IPS-20b (cell line): ENCODE data around the gene CETN2.
"Not testable (repeated sequence)": the region's sequence is repeated elsewhere in the genome, so short reads cannot be mapped to it uniquely, and the experiment has no call there.

Source experiments
- H3K27ac ChIP-seq: one replicate; pipeline ENCODE4 v1.5.1; 2013; ENCODE audit warnings: low read length
- H3K27me3 ChIP-seq: 2 replicates; pipeline ENCODE4 v1.6.1; 2013; ENCODE audit warnings: mild to moderate bottlenecking, low read length, inconsistent platforms; ENCODE audit not compliant: insufficient read depth
- H3K36me3 ChIP-seq: 2 replicates; pipeline ENCODE4 v1.6.1; 2013; ENCODE audit warnings: low read depth, mild to moderate bottlenecking, inconsistent platforms, low read length, moderate library complexity; ENCODE audit not compliant: insufficient read depth
- H3K4me1 ChIP-seq: 2 replicates; pipeline ENCODE4 v1.6.1; 2013; ENCODE audit warnings: mild to moderate bottlenecking, control low read depth, inconsistent platforms, low read length, moderate library complexity; ENCODE audit not compliant: insufficient read depth
- H3K4me3 ChIP-seq: 2 replicates; pipeline ENCODE4 v1.5.1; 2013; ENCODE audit warnings: mild to moderate bottlenecking, low read length, inconsistent platforms
- H3K9ac ChIP-seq: 2 replicates; pipeline ENCODE4 v1.6.1; 2013; ENCODE audit warnings: low read depth, mild to moderate bottlenecking, inconsistent platforms, low read length, moderate library complexity
- H3K9me3 ChIP-seq: 2 replicates; pipeline ENCODE4 v1.6.1; 2013; ENCODE audit warnings: mild to moderate bottlenecking, low read depth, low read length, inconsistent platforms; ENCODE audit not compliant: insufficient read depth

CETN2 gene

DNA sequence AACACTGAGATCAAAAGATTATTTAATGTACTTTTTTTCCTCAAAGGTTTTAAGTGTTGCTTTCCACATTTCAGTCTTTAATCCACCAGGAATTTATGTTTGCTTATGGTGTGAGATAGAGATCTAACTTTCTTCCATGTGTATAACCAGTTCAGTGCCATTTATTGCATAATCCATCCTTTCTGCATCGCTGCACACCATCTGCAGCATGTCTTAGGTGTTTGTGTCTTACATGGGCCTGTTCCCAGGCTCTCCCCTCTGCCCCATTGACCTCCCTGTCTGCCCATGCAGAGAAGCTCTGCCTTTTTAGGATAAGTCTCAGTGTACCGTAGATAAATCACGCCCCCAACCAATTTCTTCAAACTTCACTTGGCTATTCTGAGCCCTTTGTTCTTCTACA lies 30.6 kb upstream of the CETN2 start:
- Histone ChIP-seq H3K27ac (no peak overlapping the region), H3K9me3 (no peaks in the 10 kb centered on the region), H3K9ac (no peak overlapping the region), H3K4me1 (no peaks in the 10 kb centered on the region), H3K4me3 (no peak overlapping the region), H3K36me3 (peaks cover 66% of the 10 kb centered on the region; the same call in 1 of the 2 replicates), H3K27me3 (no peaks in the 10 kb centered on the region)

GRCh38 chrX:152853986-152854385 lies 23.4 kb upstream of the CETN2 start:
- Histone ChIP-seq H3K4me1 (no peaks in the 10 kb centered on the region), H3K9ac (no peak overlapping the region), H3K36me3 (peaks cover 53% of the 10 kb centered on the region), H3K4me3 (no peak overlapping the region), H3K27ac (no peak overlapping the region), H3K9me3 (no peaks in the 10 kb centered on the region), H3K27me3 (no peaks in the 10 kb centered on the region)

GRCh38 chrX:152850465-152850864 lies 19.9 kb upstream of the CETN2 start:
- Histone ChIP-seq H3K4me3 (no peak overlapping the region), H3K9me3 (no peaks in the 10 kb centered on the region), H3K36me3 (peaks cover 71% of the 10 kb centered on the region), H3K9ac (no peak overlapping the region), H3K27ac (no peak overlapping the region), H3K4me1 (no peaks in the 10 kb centered on the region), H3K27me3 (no peaks in the 10 kb centered on the region)

DNA sequence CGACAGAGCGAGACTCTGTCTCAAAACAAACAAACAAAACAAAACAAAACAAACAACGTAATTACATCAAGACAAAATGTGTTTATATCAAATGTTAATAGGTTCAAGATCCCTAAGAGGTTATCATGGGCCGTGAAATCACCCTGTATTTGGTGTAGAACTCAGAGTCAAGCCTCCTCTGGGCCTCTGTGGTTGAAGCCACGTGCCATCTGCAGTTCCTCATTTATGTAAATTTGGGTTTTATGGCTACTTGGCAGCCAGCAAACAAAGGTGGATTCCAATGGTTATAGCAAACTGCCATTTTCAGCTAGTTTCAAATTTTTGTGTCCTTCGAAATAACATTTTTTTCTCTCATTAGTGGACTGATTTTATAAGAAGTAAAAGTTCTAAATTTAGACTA lies 16.7 kb upstream of the CETN2 start:
- H3K9me3 ChIP-seq = no peaks in the 10 kb centered on the region
- H3K4me1 ChIP-seq = no peaks in the 10 kb centered on the region
- no peaks in the 10 kb centered on the region for H3K27me3 ChIP-seq
- no peak overlapping the region for H3K4me3 ChIP-seq
- H3K36me3 ChIP-seq = peaks cover 58% of the 10 kb centered on the region
- H3K27ac ChIP-seq = no peak overlapping the region
- H3K9ac ChIP-seq = no peak overlapping the region

- Histone ChIP-seq H3K9ac (no peak overlapping the region), H3K27me3 (no peaks in the 10 kb centered on the region), H3K36me3 (peaks cover 43% of the 10 kb centered on the region), H3K9me3 (no peaks in the 10 kb centered on the region), H3K4me1 (no peaks in the 10 kb centered on the region), H3K27ac (no peak overlapping the region), H3K4me3 (no peak overlapping the region)
Observed at GRCh38 chrX:152845618-152846240, 15.2 kb upstream of the CETN2 start.

DNA sequence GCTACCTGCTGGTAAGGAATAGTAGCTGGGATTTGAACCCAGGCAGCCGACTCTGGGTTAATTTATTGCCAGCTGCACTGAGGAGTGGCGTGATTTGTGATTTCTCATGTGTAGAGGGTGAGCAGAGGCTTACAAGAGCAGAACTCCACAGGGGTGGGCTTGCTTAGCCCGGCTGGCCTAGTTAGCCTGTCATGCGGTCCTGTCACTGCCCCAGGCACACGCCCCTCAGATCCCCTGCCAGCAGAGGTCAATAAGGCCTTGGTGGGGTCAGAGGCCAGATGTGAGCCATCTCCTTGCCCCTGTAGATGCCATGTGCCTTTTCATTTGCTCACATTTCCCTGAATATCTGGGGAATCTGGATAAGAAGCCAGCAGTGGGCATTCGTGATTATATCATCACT lies 13.7 kb upstream of the CETN2 start:
- Histone ChIP-seq H3K27ac (no peak overlapping the region), H3K9ac (no peak overlapping the region), H3K4me1 (no peaks in the 10 kb centered on the region), H3K9me3 (no peaks in the 10 kb centered on the region), H3K36me3 (peaks cover 28% of the 10 kb centered on the region), H3K27me3 (no peaks in the 10 kb centered on the region), H3K4me3 (no peak overlapping the region)

DNA sequence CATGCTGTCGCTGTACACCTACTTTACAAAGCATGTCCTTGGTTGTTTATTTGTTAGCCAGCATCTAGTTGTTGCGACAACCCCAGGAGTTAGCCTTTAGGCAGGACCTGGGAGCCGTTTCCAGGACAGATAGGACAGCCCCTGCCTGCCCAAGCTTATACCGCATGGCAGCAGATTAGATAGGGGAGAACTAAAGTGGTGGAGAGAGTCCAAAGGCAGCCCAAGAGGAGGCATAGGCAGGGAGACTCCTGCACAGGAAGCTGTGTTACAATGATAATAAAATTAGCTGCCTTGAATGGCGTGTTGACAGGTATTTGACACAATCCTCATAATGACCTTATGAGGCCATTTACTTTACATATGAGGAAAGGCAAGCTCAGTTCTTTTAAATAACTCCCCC lies 13.3 kb upstream of the CETN2 start:
- Histone ChIP-seq H3K9ac (no peak overlapping the region), H3K4me1 (no peaks in the 10 kb centered on the region), H3K27me3 (no peaks in the 10 kb centered on the region), H3K27ac (no peak overlapping the region), H3K4me3 (no peak overlapping the region), H3K36me3 (peaks cover 25% of the 10 kb centered on the region), H3K9me3 (no peaks in the 10 kb centered on the region)

- Histone ChIP-seq H3K9me3 (no peaks in the 10 kb centered on the region), H3K4me3 (no peak overlapping the region), H3K4me1 (no peaks in the 10 kb centered on the region), H3K27ac (no peak overlapping the region), H3K36me3 (peaks cover 17% of the 10 kb centered on the region; the same call in 1 of the 2 replicates), H3K27me3 (no peaks in the 10 kb centered on the region), H3K9ac (no peak overlapping the region)
Observed at GRCh38 chrX:152842772-152843338, 12.3 kb upstream of the CETN2 start.

- not testable (repeated sequence) for H3K9ac ChIP-seq, H3K4me3 ChIP-seq, H3K4me1 ChIP-seq, H3K9me3 ChIP-seq, H3K27me3 ChIP-seq, H3K27ac ChIP-seq
- H3K36me3 ChIP-seq = peaks cover 22% of the 10 kb centered on the region; the same call in 1 of the 2 replicates
Observed at GRCh38 chrX:152835470-152835869, 4.9 kb upstream of the CETN2 start.

- H3K9ac ChIP-seq = no peak overlapping the region
Observed at GRCh38 chrX:152833378-152833777, 2.8 kb upstream of the CETN2 start.

GRCh38 chrX:152832520-152832919 lies 2.0 kb upstream of the CETN2 start:
- Histone ChIP-seq H3K9me3 (no peaks in the 10 kb centered on the region), H3K27ac (no peak overlapping the region), H3K27me3 (no peaks in the 10 kb centered on the region), H3K36me3 (peaks cover 22% of the 10 kb centered on the region; the same call in 1 of the 2 replicates), H3K9ac (no peak overlapping the region), H3K4me3 (peak overlapping the region; percentile 90; the same call in 1 of the 2 replicates), H3K4me1 (peaks cover 4% of the 10 kb centered on the region; the same call in 1 of the 2 replicates)

More at GRCh38 chrX:152833378-152833777, 2.8 kb upstream of the CETN2 start:
- H3K27ac ChIP-seq = no peak overlapping the region
- no peak overlapping the region for H3K4me3 ChIP-seq
- no peaks in the 10 kb centered on the region for H3K27me3 ChIP-seq
- H3K4me1 ChIP-seq = peaks cover 4% of the 10 kb centered on the region; the same call in 1 of the 2 replicates
- peaks cover 22% of the 10 kb centered on the region; the same call in 1 of the 2 replicates for H3K36me3 ChIP-seq
- no peaks in the 10 kb centered on the region for H3K9me3 ChIP-seq

DNA sequence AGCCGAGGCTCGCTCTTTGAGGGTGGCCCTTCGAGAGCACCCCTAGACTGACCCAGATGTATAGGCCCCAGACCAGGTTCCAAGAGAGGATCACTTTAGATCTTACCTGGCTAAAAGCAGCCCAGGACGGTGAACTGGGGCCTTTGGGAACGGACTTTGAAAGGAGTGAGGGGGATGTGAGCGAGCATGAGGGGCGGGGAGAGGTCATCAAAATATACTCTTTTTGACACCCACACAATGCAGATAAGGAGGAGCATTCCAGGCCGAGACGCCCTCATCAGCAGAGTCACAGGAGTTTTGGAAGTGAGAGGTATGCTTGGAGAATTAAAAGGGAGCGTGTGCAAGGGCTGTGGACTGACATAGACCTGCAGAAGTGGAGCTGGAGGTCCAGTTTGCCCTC lies 834 bp upstream of the CETN2 start:
- Histone ChIP-seq H3K36me3 (peaks cover 22% of the 10 kb centered on the region; the same call in 1 of the 2 replicates), H3K27ac (no peak overlapping the region), H3K9ac (peak overlapping the region; percentile 84)

More for the DNA sequence above, 834 bp upstream of the CETN2 start:
- H3K27me3 ChIP-seq = no peaks in the 10 kb centered on the region
- peak overlapping the region; percentile 90 for H3K4me3 ChIP-seq
- peaks cover 4% of the 10 kb centered on the region; the same call in 1 of the 2 replicates for H3K4me1 ChIP-seq
- H3K9me3 ChIP-seq = no peaks in the 10 kb centered on the region
